ENCODE data around the gene AUTS2. TPM values are rescaled to one million over a fixed set of nuclear protein-coding genes. Genes with fewer than 3 reads are reported as not detected.

Gene AUTS2
- total RNA-seq, 5 donors from 2014 or later (not counting 1 experiment from before 2014, with no cell fraction given), result 10.6 to 66.2 (median 37.6) TPM

GRCh38 chr7:70574970-70575799, 976.9 kb downstream of the AUTS2 start:
- Histone ChIP-seq H3K4me1 (ENCODE audit: control insufficient read depth in 1 of 2, extremely low read depth in 1 of 2, insufficient read depth in 2 of 2, low read length in 2 of 2) (no peaks in the 10 kb centered on the region), H3K4me3 (ENCODE audit: control insufficient read depth in 1 of 2, extremely low read depth in 1 of 2, low read length in 1 of 2) (no peak overlapping the region), H3K9me3 (no peaks in the 10 kb centered on the region), H3K36me3 (ENCODE audit: control insufficient read depth in 2 of 2, extremely low read depth in 1 of 2, insufficient read depth in 1 of 2, low read length in 1 of 2) (no peaks in the 10 kb centered on the region), H3K27ac (ENCODE audit: low read length) (no peak overlapping the region), H3K27me3 (replicated peaks in 1 of 2; ENCODE audit: control insufficient read depth in 2 of 2, extremely low read depth in 1 of 2, insufficient read depth in 2 of 2, low read length in 1 of 2) (no peaks in the 10 kb centered on the region)
- Mint-ChIP-seq H3K4me3 (no peak overlapping the region), H3K9me3 (peaks cover 0 to 8% (median 0%) of the 10 kb centered on the region in 3 donors), H3K27me3 (no peaks in the 10 kb centered on the region), H3K36me3 (no peaks in the 10 kb centered on the region), H3K27ac (no peak overlapping the region), H3K4me1 (no peaks in the 10 kb centered on the region)
- ATAC-seq (replicated peaks in 1 of 4) (no peak), DNase-seq (no peak)
- CTCF ChIA-PET, result interaction anchor here in 1 of 2 donors (0.5 to 0.6 kb wide), 2 partner anchors 123 to 133 kb away, joined by 3 read pairs; no protein-coding TSS in a partner anchor
- 87% methylated on average over 7 of the region's 11 CpGs for WGBS (ENCODE audit: insufficient coverage)
- POLR2A ChIA-PET, result interaction anchor here in 1 of 2 donors (0.6 kb wide), 1 partner anchor 32 kb away, joined by 4 read pairs; no protein-coding TSS in a partner anchor

DNA sequence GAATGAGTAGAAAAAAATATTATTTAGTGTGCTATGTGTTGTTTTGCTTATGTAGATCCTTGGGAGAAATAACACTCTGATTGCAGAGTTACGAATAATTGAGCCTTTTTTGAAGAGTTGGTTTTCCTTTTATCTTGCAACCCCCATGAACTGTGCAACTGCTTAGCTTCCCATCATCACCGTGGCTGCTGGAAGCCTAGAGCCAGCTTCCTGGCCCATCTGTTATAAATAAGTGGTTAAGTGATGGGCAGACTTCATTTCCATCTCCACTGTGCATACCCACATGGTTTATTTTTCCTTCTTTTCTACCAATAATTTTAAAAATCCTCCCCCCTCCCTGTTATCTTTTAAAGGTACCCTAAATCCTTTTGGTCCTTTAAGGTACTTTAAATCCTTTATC, 978.8 kb downstream of the AUTS2 start:
- no peaks in the 10 kb centered on the region for H3K27me3 Mint-ChIP-seq
- ATAC-seq (replicated peaks in 1 of 4) (no peak), DNase-seq (no peak)
- POLR2A ChIA-PET, result no interaction called here
- Histone ChIP-seq H3K27ac (ENCODE audit: low read length) (no peak overlapping the region), H3K36me3 (ENCODE audit: control insufficient read depth in 2 of 2, extremely low read depth in 1 of 2, insufficient read depth in 1 of 2, low read length in 1 of 2) (no peaks in the 10 kb centered on the region), H3K27me3 (replicated peaks in 1 of 2; ENCODE audit: control insufficient read depth in 2 of 2, extremely low read depth in 1 of 2, insufficient read depth in 2 of 2, low read length in 1 of 2) (no peaks in the 10 kb centered on the region), H3K4me3 (ENCODE audit: control insufficient read depth in 1 of 2, extremely low read depth in 1 of 2, low read length in 1 of 2) (no peak overlapping the region), H3K9me3 (no peaks in the 10 kb centered on the region), H3K4me1 (ENCODE audit: control insufficient read depth in 1 of 2, extremely low read depth in 1 of 2, insufficient read depth in 2 of 2, low read length in 2 of 2) (no peaks in the 10 kb centered on the region)
- H3K36me3 Mint-ChIP-seq, result no peaks in the 10 kb centered on the region
- H3K27ac Mint-ChIP-seq, result no peak overlapping the region
- peaks cover 0 to 8% (median 0%) of the 10 kb centered on the region in 3 donors for H3K9me3 Mint-ChIP-seq
- CTCF ChIA-PET, result interaction anchor here in 1 of 2 donors (1.3 kb wide), 1 partner anchor 28 kb away, joined by 4 read pairs; no protein-coding TSS in a partner anchor
- no peak overlapping the region for H3K4me3 Mint-ChIP-seq
- H3K4me1 Mint-ChIP-seq, result no peaks in the 10 kb centered on the region
- 60% methylated on average over 1 of the region's 2 CpGs for WGBS (ENCODE audit: insufficient coverage)

DNA sequence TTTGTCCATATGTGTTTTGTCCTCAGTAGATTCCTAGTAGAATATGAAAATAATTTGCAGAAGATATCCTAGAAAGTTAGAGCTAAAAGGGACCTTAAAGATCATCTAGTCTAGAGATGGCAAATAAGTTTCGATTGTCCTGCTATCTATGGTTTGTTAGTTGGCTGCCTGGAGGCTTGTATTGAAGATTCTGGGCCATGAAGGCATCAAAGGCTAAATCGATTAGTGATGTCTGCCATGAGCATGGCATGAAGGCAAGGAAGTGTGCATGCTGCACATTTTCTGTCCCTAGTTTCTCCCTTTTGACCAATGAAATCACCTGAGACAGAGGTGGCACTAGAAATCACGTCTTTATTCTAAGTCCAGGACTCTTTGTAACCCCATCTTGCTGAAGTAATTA, 979.9 kb downstream of the AUTS2 start:
- Mint-ChIP-seq H3K4me3 (no peak overlapping the region), H3K27me3 (no peaks in the 10 kb centered on the region), H3K9me3 (peaks cover 0 to 8% (median 0%) of the 10 kb centered on the region in 3 donors), H3K36me3 (no peaks in the 10 kb centered on the region), H3K27ac (no peak overlapping the region), H3K4me1 (no peaks in the 10 kb centered on the region)
- POLR2A ChIA-PET, result no interaction called here
- CTCF ChIA-PET, result interaction anchor here in 1 of 2 donors (1.3 kb wide), 1 partner anchor 27 kb away, joined by 4 read pairs; no protein-coding TSS in a partner anchor
- Histone ChIP-seq H3K36me3 (ENCODE audit: control insufficient read depth in 2 of 2, extremely low read depth in 1 of 2, insufficient read depth in 1 of 2, low read length in 1 of 2) (no peaks in the 10 kb centered on the region), H3K9me3 (no peaks in the 10 kb centered on the region), H3K27ac (ENCODE audit: low read length) (no peak overlapping the region), H3K4me3 (ENCODE audit: control insufficient read depth in 1 of 2, extremely low read depth in 1 of 2, low read length in 1 of 2) (no peak overlapping the region), H3K4me1 (ENCODE audit: control insufficient read depth in 1 of 2, extremely low read depth in 1 of 2, insufficient read depth in 2 of 2, low read length in 2 of 2) (no peaks in the 10 kb centered on the region), H3K27me3 (replicated peaks in 1 of 2; ENCODE audit: control insufficient read depth in 2 of 2, extremely low read depth in 1 of 2, insufficient read depth in 2 of 2, low read length in 1 of 2) (no peaks in the 10 kb centered on the region)
- WGBS (ENCODE audit: insufficient coverage), result 84% methylated on average over 2 of the region's 3 CpGs
- no peak for ATAC-seq (replicated peaks in 1 of 4)
- DNase-seq, result no peak

DNA sequence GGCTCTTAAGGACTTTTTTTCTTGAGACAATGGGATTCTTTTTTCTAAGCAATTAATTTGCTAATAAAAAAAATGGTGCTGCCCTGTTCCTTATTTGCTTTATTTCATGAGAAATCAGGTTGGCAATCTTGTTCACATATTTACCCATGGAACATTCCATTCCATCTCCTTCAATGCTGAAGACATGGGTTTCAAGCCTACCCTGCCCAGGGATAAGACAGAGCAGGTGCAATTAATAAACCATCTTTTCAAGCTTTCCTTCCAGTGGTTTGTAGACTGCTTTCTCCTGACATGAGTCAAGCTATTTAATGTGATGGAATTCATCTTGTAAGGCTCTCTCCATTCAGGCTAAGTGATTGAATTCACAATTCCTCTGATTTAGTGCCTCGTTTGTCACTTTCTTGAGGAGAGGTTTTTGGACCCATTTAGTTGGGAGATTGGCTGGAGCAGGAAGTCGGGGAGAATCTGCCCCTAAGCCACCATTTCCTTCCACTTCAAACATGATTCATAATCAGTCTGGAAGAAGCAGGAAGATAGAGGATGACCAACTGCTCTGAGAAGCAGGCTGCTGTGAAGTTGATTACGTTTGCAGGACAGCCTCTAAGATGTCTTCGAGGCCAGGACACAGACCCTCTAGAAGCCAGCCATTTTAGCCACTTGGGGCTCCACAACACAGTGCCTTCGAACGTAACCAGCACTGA, 981.3 kb downstream of the AUTS2 start:
- Histone ChIP-seq H3K36me3 (ENCODE audit: control insufficient read depth in 2 of 2, extremely low read depth in 1 of 2, insufficient read depth in 1 of 2, low read length in 1 of 2) (no peaks in the 10 kb centered on the region), H3K9me3 (no peaks in the 10 kb centered on the region), H3K27me3 (replicated peaks in 1 of 2; ENCODE audit: control insufficient read depth in 2 of 2, extremely low read depth in 1 of 2, insufficient read depth in 2 of 2, low read length in 1 of 2) (no peaks in the 10 kb centered on the region), H3K4me3 (ENCODE audit: control insufficient read depth in 1 of 2, extremely low read depth in 1 of 2, low read length in 1 of 2) (no peak overlapping the region), H3K4me1 (ENCODE audit: control insufficient read depth in 1 of 2, extremely low read depth in 1 of 2, insufficient read depth in 2 of 2, low read length in 2 of 2) (no peaks in the 10 kb centered on the region), H3K27ac (ENCODE audit: low read length) (no peak overlapping the region)
- no peaks in the 10 kb centered on the region for H3K4me1 Mint-ChIP-seq
- ATAC-seq (replicated peaks in 1 of 4) (no peak), DNase-seq (no peak)
- 79% methylated on average over 4 of the region's 6 CpGs for WGBS (ENCODE audit: insufficient coverage)
- H3K36me3 Mint-ChIP-seq, result no peaks in the 10 kb centered on the region
- no peaks in the 10 kb centered on the region for H3K27me3 Mint-ChIP-seq
- no peak overlapping the region for H3K4me3 Mint-ChIP-seq
- no peak overlapping the region for H3K27ac Mint-ChIP-seq
- ChIA-PET POLR2A (no interaction called here), CTCF (no interaction called here)
- peaks cover 0 to 8% (median 0%) of the 10 kb centered on the region in 3 donors for H3K9me3 Mint-ChIP-seq

DNA sequence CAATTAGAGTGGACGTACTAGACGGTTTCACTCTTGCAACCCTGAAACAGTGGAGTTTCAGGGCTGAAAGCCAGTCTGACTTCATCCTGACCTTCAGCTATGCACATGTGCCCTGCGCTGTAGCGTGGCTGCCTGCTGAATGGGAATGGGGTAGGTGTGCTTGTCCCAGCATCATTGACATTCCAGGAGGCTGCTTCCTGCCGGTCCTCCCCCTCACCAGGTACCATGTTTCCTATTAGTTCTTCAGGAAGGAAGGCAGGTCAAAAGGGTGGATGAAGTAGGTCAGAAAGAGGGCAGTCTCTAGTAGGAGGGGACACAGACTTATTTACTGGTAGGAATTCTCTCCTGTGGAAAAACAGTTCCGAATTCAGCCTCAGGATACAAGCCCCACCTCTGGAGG, 981.9 kb downstream of the AUTS2 start:
- Histone ChIP-seq H3K27ac (ENCODE audit: low read length) (no peak overlapping the region), H3K9me3 (no peaks in the 10 kb centered on the region), H3K4me3 (ENCODE audit: control insufficient read depth in 1 of 2, extremely low read depth in 1 of 2, low read length in 1 of 2) (no peak overlapping the region), H3K27me3 (replicated peaks in 1 of 2; ENCODE audit: control insufficient read depth in 2 of 2, extremely low read depth in 1 of 2, insufficient read depth in 2 of 2, low read length in 1 of 2) (no peaks in the 10 kb centered on the region), H3K4me1 (ENCODE audit: control insufficient read depth in 1 of 2, extremely low read depth in 1 of 2, insufficient read depth in 2 of 2, low read length in 2 of 2) (no peaks in the 10 kb centered on the region), H3K36me3 (ENCODE audit: control insufficient read depth in 2 of 2, extremely low read depth in 1 of 2, insufficient read depth in 1 of 2, low read length in 1 of 2) (no peaks in the 10 kb centered on the region)
- H3K4me3 Mint-ChIP-seq, result no peak overlapping the region
- H3K9me3 Mint-ChIP-seq, result peaks cover 0 to 8% (median 0%) of the 10 kb centered on the region in 3 donors
- 94% methylated on average over 2 of the region's 6 CpGs for WGBS (ENCODE audit: insufficient coverage)
- no peak for DNase-seq
- POLR2A ChIA-PET, result no interaction called here
- no peaks in the 10 kb centered on the region for H3K27me3 Mint-ChIP-seq
- no peaks in the 10 kb centered on the region for H3K4me1 Mint-ChIP-seq
- H3K27ac Mint-ChIP-seq, result no peak overlapping the region
- CTCF ChIA-PET, result no interaction called here
- ATAC-seq (replicated peaks in 1 of 4), result no peak
- H3K36me3 Mint-ChIP-seq, result no peaks in the 10 kb centered on the region

All from T-cell (primary cell).